ENCODE results near the gene KLHL22. TPM values are rescaled to one million over a fixed set of nuclear protein-coding genes. Genes with fewer than 3 reads are reported as not detected.
"Not testable (repeated sequence)": the region's sequence is repeated elsewhere in the genome, so short reads cannot be mapped to it uniquely, and the experiment has no call there.

The KLHL22 gene
- total RNA-seq, 1 experiment from 2014 or later: 14.5 TPM

GRCh38 chr22:20472629-20473442 is 22.8 kb downstream of the KLHL22 start:
- in situ Hi-C loops (cut with HindIII; ENCODE audit: low pct_unique_long_range_greater_than_20kb, low sequenced_read_pairs): no loop called here
- DNase-seq (ENCODE audit: low read depth, low spot score) (no peak), ATAC-seq (no peak)
- Histone ChIP-seq H3K36me3 (ENCODE audit: control insufficient read depth, insufficient read depth, low read length) (no peaks in the 10 kb centered on the region), H3K9me3 (ENCODE audit: control insufficient read depth, insufficient read depth, low read depth, low read length) (no peaks in the 10 kb centered on the region), H3K27me3 (ENCODE audit: control insufficient read depth, insufficient read depth, low read length) (no peaks in the 10 kb centered on the region), H3K27ac (ENCODE audit: low read length) (no peak overlapping the region), H3K4me1 (ENCODE audit: control insufficient read depth, insufficient read depth, low read length) (no peaks in the 10 kb centered on the region), H3K4me3 (ENCODE audit: low read depth in 2 of 2, low read length in 2 of 2) (no peak overlapping the region)
- ChIA-PET POLR2A (no interaction called here), CTCF (no interaction called here)
- BruUV-seq (replicated peaks): no TSS peak
- no peak for TF ChIP-seq TCF7L2 (IDR thresholded peaks at IDR 0.05; ENCODE audit: low read depth, low read length)
- intact Hi-C loops (cut with micrococcal nuclease; ENCODE audit: unreplicated experiment): no loop called here

GRCh38 chr22:20471126-20471833 is 24.3 kb downstream of the KLHL22 start:
- no peaks in the 10 kb centered on the region for H3K27me3 ChIP-seq (ENCODE audit: control insufficient read depth, insufficient read depth, low read length)
- TF ChIP-seq POLR2AphosphoS5 (IDR thresholded peaks at IDR 0.05; ENCODE audit: low read depth, low read length): no peak
- no peak for TF ChIP-seq CTCF (IDR thresholded peaks at IDR 0.05)
- TF ChIP-seq SIN3A (IDR thresholded peaks at IDR 0.05; ENCODE audit: borderline replicate concordance, insufficient read depth, low read depth, low read length): no peak
- no peak for TF ChIP-seq REST (IDR thresholded peaks at IDR 0.05; ENCODE audit: insufficient read depth in 1 of 2, low read depth in 2 of 2, low read length in 1 of 2)
- TF ChIP-seq TCF7L2 (IDR thresholded peaks at IDR 0.05; ENCODE audit: low read depth, low read length): no peak
- in situ Hi-C loops (cut with HindIII; ENCODE audit: low pct_unique_long_range_greater_than_20kb, low sequenced_read_pairs): no loop called here
- BruUV-seq (replicated peaks): no TSS peak
- no peaks in the 10 kb centered on the region for H3K36me3 ChIP-seq (ENCODE audit: control insufficient read depth, insufficient read depth, low read length)
- POLR2A ChIA-PET: no interaction called here
- no peaks in the 10 kb centered on the region for H3K4me1 ChIP-seq (ENCODE audit: control insufficient read depth, insufficient read depth, low read length)
- CTCF ChIA-PET: no interaction called here
- no peaks in the 10 kb centered on the region for H3K9me3 ChIP-seq (ENCODE audit: control insufficient read depth, insufficient read depth, low read depth, low read length)
- intact Hi-C loops (cut with micrococcal nuclease; ENCODE audit: unreplicated experiment): no loop called here
- DNase-seq (ENCODE audit: low read depth, low spot score) (no peak), ATAC-seq (no peak)
- no peak overlapping the region for H3K4me3 ChIP-seq (ENCODE audit: low read depth in 2 of 2, low read length in 2 of 2)
- no peak overlapping the region for H3K27ac ChIP-seq (ENCODE audit: low read length)

- H3K27me3 ChIP-seq (ENCODE audit: control insufficient read depth, insufficient read depth, low read length); CTCF ChIA-PET; intact Hi-C loops (cut with micrococcal nuclease; ENCODE audit: unreplicated experiment): not testable (repeated sequence)
These were observed 25.1 kb downstream of the KLHL22 start for GRCh38 chr22:20470525-20470924.

More at GRCh38 chr22:20470525-20470924, 25.1 kb downstream of the KLHL22 start:
- ATAC-seq; in situ Hi-C loops (cut with HindIII; ENCODE audit: low pct_unique_long_range_greater_than_20kb, low sequenced_read_pairs); H3K4me1 ChIP-seq (ENCODE audit: control insufficient read depth, insufficient read depth, low read length); BruUV-seq (replicated peaks); H3K9me3 ChIP-seq (ENCODE audit: control insufficient read depth, insufficient read depth, low read depth, low read length); H3K27ac ChIP-seq (ENCODE audit: low read length); DNase-seq (ENCODE audit: low read depth, low spot score); H3K36me3 ChIP-seq (ENCODE audit: control insufficient read depth, insufficient read depth, low read length); POLR2A ChIA-PET; H3K4me3 ChIP-seq (ENCODE audit: low read depth in 2 of 2, low read length in 2 of 2): not testable (repeated sequence)

All from Panc1 (cell line).